ENCODE data around the gene THSD4.

GRCh38 chr15:71679223-71679792, 564.0 kb downstream of the THSD4 start:
- TF ChIP-seq, protein P1, sequence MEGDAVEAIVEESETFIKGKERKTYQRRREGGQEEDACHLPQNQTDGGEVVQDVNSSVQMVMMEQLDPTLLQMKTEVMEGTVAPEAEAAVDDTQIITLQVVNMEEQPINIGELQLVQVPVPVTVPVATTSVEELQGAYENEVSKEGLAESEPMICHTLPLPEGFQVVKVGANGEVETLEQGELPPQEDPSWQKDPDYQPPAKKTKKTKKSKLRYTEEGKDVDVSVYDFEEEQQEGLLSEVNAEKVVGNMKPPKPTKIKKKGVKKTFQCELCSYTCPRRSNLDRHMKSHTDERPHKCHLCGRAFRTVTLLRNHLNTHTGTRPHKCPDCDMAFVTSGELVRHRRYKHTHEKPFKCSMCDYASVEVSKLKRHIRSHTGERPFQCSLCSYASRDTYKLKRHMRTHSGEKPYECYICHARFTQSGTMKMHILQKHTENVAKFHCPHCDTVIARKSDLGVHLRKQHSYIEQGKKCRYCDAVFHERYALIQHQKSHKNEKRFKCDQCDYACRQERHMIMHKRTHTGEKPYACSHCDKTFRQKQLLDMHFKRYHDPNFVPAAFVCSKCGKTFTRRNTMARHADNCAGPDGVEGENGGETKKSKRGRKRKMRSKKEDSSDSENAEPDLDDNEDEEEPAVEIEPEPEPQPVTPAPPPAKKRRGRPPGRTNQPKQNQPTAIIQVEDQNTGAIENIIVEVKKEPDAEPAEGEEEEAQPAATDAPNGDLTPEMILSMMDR (IDR thresholded peaks at IDR 0.05), result no peak
- TF ChIP-seq POLR2A (IDR thresholded peaks at IDR 0.05) (no peak), POLR2AphosphoS5 (IDR thresholded peaks at IDR 0.05) (no peak), EP300 (IDR thresholded peaks at IDR 0.05) (no peak)

Measured in suprapubic skin (tissue), 4 donors.